Stimulated activated CD8-positive, alpha-beta memory T cell treated with anti-CD3 and anti-CD28 coated beads, Interleukin-4, amount 100 ng/mL, for 48 hours (primary cell): ENCODE data around the gene GNG12.

ENCODE experiments used
- DNase-seq: peaks from one replicate; pipeline ENCODE4 v3.0.0-alpha.2; 2020

The GNG12 gene

DNA sequence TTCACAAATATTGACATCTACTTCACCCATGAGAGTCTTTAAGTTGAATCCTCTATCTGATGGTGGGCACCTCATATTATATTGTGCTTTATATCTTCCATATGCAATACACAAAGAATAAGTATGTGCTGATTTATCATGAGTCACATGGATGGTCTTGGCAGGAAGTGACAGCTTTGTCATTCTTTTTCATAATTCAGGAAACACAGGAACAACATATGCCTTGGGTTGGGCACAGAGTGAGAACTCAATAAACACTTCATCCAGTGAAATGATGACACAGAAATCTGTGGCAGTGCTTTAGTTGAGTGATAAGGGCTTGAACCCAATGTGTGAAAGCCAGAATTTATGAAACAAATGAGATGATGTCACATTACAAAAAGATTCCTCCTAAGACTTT is 107.0 kb downstream of the GNG12 start:
- DNase-seq = no peak

DNA sequence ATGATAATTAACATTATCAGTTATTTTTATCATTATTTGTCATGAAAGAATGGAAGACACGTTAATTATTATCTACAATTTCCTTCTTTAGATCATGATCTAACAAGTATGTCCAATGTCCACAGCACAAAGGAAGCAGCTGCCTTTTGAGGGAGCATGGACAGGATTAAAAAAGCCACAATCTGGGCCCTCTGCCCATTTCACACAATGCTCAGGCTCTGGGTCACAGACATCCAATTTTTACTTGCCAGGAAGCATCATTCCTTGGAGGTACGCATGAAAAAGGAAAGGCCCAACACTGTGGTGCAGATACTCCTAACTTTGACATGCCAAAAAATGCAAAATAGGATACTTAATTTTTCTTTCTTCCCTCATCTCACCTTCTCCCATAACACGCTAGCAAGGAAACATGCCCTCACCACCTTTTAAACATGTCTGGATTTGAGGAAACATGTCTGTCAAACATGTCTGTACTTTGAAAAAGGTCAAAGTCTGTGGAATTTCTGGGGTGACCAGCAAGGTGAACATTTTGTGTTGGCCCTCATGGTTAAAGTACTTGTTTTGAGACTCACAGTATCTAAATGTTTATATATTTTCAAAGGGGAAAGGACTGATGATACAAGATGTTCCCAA is 108.2 kb downstream of the GNG12 start:
- DNase-seq = no peak

- DNase-seq = no peak
These were observed 109.6 kb downstream of the GNG12 start for GRCh38 chr1:67723620-67724019.

DNA sequence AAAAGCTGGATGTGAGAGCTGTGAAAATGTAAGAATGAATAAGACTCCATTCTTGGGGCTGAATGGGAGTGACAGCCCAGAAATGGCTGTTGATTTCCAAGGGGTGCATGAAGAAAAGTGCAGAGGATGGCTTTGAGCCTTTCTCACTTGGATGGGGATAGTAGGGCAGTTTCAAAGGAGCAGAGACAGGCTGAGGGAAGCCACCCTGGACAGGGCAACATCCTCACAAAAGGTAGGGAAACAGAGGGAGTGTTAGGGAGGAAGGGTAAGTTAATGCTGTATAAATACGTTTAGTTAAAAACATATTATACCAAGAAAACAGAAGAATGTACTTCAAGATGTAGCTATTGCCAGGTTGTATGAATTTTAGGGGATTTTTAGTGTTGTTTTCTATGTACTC is 110.1 kb downstream of the GNG12 start:
- no peak for DNase-seq

DNA sequence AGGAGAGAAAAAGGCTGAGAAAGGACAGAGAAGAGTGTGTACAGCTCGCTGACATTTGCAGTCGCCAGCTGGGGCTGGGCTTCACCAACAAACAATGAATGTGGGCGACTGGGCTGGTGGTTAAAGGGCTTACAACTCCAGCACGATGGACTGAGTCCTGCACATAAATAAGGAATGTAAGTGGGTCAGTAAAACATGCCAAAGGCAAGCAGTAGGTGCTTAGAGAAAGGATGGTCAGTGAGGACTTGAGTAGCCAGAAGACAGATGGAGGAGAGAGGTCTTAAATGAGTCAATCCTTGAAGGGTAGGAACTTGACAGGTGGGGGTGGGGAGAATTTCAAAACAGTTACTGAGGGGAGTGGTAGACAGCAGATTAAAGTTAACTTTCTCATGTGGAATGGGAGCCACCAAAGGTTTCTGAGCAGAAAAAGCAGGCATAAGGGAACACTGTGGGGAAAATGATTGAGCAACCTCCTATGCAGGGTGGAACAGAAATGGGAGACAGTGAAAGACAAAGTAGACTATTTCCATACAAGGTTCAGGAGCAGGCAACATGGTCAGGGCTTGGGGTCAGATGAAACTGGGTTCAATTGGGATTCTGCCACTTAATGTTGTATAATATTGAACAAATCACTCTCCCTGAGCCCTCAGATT is 110.8 kb downstream of the GNG12 start:
- DNase-seq = no peak

GRCh38 chr1:67721650-67722291 is 111.5 kb downstream of the GNG12 start:
- no peak for DNase-seq

GRCh38 chr1:67721112-67721511 is 112.2 kb downstream of the GNG12 start:
- no peak for DNase-seq

- DNase-seq = no peak
These were observed 113.7 kb downstream of the GNG12 start for GRCh38 chr1:67719329-67720196.

- DNase-seq = no peak
These were observed 115.4 kb downstream of the GNG12 start for GRCh38 chr1:67717876-67718275.

DNA sequence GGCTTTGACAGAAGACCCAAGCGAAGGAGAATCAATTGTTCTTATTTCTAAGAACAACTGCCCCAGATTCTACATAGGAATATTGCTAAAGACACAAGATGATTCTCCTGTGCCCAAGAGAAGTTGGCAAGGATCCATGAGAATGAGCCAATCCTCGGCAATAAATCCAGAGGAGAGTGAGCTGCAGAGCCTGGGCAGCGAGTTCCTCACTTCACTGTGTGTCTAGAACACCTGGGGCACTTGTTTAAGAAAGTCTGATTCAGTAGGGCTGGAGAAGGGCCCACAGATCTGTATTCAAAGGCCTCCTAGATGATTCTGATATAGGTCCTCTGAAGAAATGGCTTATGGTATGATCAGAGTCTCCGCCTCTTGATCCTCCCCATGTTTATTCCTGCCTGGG is 116.5 kb downstream of the GNG12 start:
- no peak for DNase-seq

GRCh38 chr1:67715819-67716218 is 117.4 kb downstream of the GNG12 start:
- DNase-seq = no peak

DNA sequence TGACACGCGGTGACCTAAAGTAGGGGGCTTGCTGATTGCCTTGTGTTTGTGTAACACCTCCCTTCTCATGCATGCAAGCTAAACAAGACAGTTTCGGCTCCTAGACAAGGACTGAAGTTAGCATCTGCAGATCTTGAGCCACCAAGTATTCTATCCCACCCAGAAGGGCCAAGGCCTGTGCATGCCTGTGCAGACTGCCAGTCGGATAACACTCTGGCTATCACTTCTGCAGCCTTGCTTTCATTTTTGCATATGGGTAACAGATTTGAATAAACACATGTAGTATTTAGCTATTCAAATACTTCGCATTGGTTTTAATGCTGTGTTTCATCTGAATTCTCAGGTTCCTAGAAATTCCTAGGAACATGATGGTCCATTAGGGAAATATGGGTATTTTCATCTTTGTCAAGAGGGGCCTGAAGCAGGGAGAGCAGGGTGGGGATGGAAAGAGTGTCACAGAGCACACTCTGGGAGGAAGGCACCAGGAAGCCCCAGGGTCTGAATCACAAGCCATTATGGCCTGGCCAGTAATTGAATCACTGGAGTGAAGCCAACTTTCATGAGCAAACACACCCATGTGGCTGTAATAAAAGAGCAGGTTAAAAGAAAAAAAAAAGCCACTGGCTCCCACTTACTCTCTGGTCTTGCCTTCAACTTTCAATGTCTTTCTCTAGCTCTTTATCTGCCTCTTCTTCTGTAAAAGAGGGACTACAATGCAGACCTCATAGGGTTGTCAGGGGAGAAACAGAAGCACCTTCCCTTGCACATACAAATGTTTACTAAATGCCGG is 120.0 kb downstream of the GNG12 start:
- no peak for DNase-seq

- DNase-seq = no peak
These were observed 121.4 kb downstream of the GNG12 start for GRCh38 chr1:67711855-67712212.

GRCh38 chr1:67711158-67711854 is 122.0 kb downstream of the GNG12 start:
- DNase-seq = no peak

- DNase-seq = no peak
These were observed 122.8 kb downstream of the GNG12 start for GRCh38 chr1:67710417-67710816.

GRCh38 chr1:67708606-67709005 is 124.7 kb downstream of the GNG12 start:
- DNase-seq = no peak

DNA sequence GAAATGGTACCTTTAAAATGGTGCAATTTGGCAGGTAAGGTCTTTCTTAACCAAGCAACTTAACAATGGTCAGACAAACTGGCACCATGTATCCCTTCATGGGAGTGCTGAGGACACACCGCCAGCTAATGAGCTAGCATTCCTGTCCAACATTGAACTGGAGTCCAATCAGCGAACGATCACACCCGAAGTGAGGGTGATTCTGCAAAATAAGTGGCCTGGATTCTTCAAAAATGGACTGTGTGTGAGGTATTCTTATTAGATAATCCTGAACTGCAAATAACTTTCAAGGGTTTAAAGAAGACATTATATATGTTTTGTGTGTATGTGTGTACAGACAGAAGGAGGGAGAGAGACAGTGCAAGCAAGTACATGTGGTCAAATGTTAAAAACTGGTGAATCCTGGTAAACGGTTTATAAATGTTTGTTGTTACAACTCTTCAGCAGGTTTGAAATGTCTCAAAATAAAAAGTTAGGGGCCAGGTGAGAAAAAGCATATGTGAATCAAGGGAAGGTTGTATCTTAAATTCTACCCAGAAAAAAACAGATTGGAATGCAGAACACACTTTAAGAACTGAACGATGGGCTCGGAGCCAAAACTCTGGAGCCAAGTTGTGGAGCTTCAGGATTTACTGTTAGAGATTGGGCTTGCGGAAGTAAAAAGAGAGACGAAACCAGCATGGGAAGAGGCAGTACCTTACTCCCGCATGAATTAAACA is 127.4 kb downstream of the GNG12 start:
- no peak for DNase-seq

DNA sequence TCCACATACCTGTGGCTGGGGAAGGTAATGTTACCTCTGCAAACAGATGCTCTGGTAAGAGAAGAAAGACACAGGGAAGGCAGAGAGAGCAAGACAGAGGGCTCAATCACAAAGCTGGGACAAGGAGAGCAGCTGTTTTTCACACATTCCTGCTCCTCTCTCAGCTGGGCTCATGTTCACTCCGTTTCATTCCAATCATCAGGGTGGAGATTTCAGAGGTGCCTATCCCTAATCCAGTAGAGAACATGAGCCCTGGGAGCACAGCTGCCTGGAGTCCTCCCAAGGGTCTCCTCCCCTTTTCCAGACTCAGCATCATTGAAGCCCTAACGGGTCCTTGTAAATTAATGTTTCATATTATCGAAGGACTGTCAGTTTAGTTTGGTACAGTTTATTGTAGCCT is 128.9 kb downstream of the GNG12 start:
- no peak for DNase-seq

DNA sequence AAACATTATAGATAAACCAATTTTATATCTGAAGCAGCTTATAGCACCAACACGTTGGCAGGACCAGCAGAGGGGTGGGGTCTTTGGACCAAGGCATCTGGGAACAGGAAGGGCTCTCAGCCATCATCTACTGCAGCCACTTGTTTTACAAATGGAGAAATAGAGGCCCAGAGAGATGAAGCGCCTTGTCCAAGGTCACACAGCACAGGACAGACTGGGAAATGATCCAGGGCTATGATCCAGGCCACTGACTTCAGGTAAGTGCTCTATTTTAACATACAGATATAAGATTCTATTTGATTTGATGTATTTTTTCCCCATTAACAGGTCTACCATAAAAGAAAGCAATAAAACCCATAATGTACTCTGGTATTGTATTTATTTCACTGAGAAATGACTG is 131.4 kb downstream of the GNG12 start:
- DNase-seq = no peak

DNA sequence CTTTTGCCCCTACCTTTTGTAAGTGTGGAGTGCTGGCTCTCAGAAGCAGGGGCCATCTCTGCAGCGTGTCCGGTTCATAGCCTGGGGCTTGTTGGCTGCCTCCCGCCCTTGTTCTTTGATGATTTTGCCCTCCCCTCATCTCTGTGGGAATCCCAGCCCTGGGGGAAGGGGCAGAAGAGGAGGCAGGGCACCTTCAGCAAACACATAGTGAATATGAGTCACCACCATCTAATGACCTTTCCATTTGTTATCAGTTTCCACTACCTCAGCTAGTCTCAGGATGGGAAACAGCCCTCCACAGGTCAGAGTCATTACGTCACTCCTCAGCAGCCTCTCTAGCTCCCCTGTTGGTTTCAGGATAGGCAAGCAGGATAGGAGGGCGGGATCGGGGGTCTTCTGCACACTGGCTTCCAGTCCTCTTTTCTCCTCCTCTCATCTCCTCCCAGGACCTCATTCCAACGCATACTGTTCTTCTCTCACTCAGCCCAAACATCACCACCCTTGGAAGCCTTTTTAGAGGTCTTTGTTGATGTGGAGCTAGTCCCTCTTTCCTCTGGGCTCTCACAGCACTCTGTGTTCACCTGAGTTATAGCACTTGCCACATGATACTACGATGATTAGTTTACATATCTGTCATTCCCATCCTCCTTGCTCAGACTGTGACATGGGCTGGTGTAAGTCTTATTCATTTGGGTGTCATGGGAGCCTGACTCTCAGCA is 132.4 kb downstream of the GNG12 start:
- peak; percentile 34 for DNase-seq

GRCh38 chr1:67700220-67700619 is 133.0 kb downstream of the GNG12 start:
- DNase-seq = no peak
